HG03354 (cell line): Measurements from ENCODE around the gene PHF12.

Experiments
- ATAC-seq: cut with Tn5 transposase; IDR thresholded peaks from one replicate; pipeline ENCODE4 v1.9.1; 2021; ENCODE audit warnings: mild to moderate bottlenecking; ENCODE audit not compliant: unreplicated experiment, poor library complexity, severe bottlenecking

PHF12 gene

GRCh38 chr17:28977659-28978355, 26.5 kb upstream of the PHF12 start:
- no peak for ATAC-seq

- ATAC-seq = no peak
Observed at GRCh38 chr17:28975646-28976045, 24.3 kb upstream of the PHF12 start.

- ATAC-seq = no peak
Observed at GRCh38 chr17:28975031-28975430, 23.7 kb upstream of the PHF12 start.

- ATAC-seq = no peak
Observed at GRCh38 chr17:28974451-28974850, 23.1 kb upstream of the PHF12 start.

GRCh38 chr17:28973425-28973824, 22.1 kb upstream of the PHF12 start:
- no peak for ATAC-seq

- ATAC-seq = no peak
Observed at GRCh38 chr17:28972437-28972836, 21.1 kb upstream of the PHF12 start.

- no peak for ATAC-seq
Observed at GRCh38 chr17:28970879-28971278, 19.6 kb upstream of the PHF12 start.

GRCh38 chr17:28969706-28970393, 18.5 kb upstream of the PHF12 start:
- no peak for ATAC-seq

- ATAC-seq = no peak
Observed at GRCh38 chr17:28968914-28969295, 17.6 kb upstream of the PHF12 start.

- no peak for ATAC-seq
Observed at GRCh38 chr17:28968231-28968913, 17.1 kb upstream of the PHF12 start.

GRCh38 chr17:28967221-28968135, 16.2 kb upstream of the PHF12 start:
- ATAC-seq = no peak

GRCh38 chr17:28963841-28964240, 12.5 kb upstream of the PHF12 start:
- ATAC-seq = no peak

GRCh38 chr17:28963055-28963611, 11.8 kb upstream of the PHF12 start:
- no peak for ATAC-seq

GRCh38 chr17:28961391-28961790, 10.1 kb upstream of the PHF12 start:
- ATAC-seq = no peak

GRCh38 chr17:28960256-28961061, 9.1 kb upstream of the PHF12 start:
- no peak for ATAC-seq

GRCh38 chr17:28959471-28959871, 8.2 kb upstream of the PHF12 start:
- no peak for ATAC-seq

- ATAC-seq = no peak
Observed at GRCh38 chr17:28958820-28959455, 7.6 kb upstream of the PHF12 start.

GRCh38 chr17:28957992-28958355, 6.7 kb upstream of the PHF12 start:
- ATAC-seq = no peak
